ENCODE data around the gene SSBP4. TPM values are rescaled to one million over a fixed set of nuclear protein-coding genes. Genes with fewer than 3 reads are reported as not detected.

The SSBP4 gene
- total RNA-seq, 4 donors from 2014 or later, result 28.8 to 42.0 (median 36.0) TPM

DNA sequence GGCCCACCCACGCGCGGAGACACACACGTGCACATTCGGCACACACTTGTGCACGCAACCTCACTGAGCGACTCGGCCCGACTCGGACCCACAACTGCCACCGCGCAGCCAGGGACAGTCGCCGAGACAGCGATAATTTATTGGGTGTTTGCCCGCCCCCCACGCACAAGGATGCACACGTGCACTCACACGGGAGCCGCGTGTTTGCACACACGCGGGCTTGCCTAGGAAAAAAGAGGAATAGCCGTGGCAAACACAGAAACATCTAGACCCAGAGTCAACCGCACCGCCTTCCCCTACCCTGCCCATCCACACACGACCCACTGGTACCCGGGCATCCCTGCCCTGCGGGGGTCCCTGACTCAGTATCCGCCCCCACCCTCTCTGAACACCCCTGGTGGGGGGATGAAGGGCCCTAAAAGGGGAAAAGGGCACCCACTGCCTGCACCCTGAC is 1.1 kb upstream of the SSBP4 start:
- no peak for TF ChIP-seq CTCF (IDR thresholded peaks at IDR 0.05)
- TF ChIP-seq POLR2A (IDR thresholded peaks at IDR 0.05), result no peak
- 8 to 10% methylated on average over 26 to 28 of the region's 30 CpGs for whole genome bisulfite sequencing, 2 donors
- no peak overlapping the region for H3K4me3 ChIP-seq (ENCODE audit: low read depth, poor library complexity, severe bottlenecking)
- no peak for DNase-seq (ENCODE audit: low spot score in 2 of 2)
- intact Hi-C loops (cut with DNase I; ENCODE audit: low total_unique reads), result no loop called here

DNA sequence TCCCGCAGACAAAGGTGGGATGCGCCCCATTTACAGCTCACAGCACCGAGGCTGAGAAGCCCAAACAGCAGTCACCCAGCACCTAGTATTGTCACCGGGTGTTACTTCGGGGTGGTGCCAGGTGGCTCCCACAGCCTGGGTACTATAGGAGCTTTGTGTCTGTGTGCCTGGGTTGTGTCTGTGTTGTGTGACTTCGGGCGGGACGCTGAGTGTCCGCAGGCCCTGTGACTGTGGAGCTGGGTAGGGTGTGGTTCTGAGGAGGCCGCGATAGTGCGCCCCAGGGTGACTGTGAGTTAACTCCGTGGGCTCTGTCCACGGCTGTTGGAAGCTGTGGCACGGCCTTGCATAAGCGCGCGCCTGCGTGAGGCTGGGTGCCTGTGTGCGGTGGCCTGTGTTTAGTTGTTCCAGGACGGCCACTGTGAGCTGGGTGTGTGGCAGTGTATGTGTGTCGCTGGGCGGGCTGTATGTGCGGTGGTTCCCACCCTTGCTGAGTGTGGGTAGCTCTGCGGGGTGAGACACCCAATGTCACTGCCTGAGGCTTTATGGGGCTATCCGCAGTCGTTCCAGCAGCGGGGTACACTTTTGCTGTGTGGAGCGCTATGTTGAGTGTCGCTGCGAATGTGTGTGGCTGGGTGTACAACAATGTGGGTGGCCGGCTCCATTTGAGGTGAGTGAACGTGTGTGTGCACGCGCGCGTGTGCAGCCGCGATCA is 559 bp upstream of the SSBP4 start:
- intact Hi-C loops (cut with DNase I; ENCODE audit: low total_unique reads), result no loop called here
- TF ChIP-seq CTCF (IDR thresholded peaks at IDR 0.05) (no peak), POLR2A (IDR thresholded peaks at IDR 0.05) (no peak)
- WGBS, 2 donors, result 6 to 9% methylated on average over 21 to 36 of the region's 39 CpGs
- H3K4me3 ChIP-seq (ENCODE audit: low read depth, poor library complexity, severe bottlenecking), result no peak overlapping the region
- peak in 1 of 2 donors; percentile 93 for DNase-seq (ENCODE audit: low spot score in 2 of 2)

- DNase-seq (ENCODE audit: low spot score in 2 of 2), result no peak
- TF ChIP-seq POLR2A (IDR thresholded peaks at IDR 0.05) (no peak), CTCF (IDR thresholded peaks at IDR 0.05) (no peak)
- 2% methylated on average over 45 to 74 of the region's 97 CpGs for WGBS, 2 donors
- H3K4me3 ChIP-seq (ENCODE audit: low read depth, poor library complexity, severe bottlenecking), result peak overlapping the region; percentile 64
- intact Hi-C loops (cut with DNase I; ENCODE audit: low total_unique reads), result no loop called here
Measured at GRCh38 chr19:18419699-18420460, 682 bp downstream of the SSBP4 start.

- intact Hi-C loops (cut with DNase I; ENCODE audit: low total_unique reads), result no loop called here
- no peak for DNase-seq (ENCODE audit: low spot score in 2 of 2)
- TF ChIP-seq CTCF (IDR thresholded peaks at IDR 0.05) (no peak), POLR2A (IDR thresholded peaks at IDR 0.05) (no peak)
- 29 to 43% methylated on average over 2 of the region's 2 CpGs for WGBS, 2 donors
- H3K4me3 ChIP-seq (ENCODE audit: low read depth, poor library complexity, severe bottlenecking), result no peak overlapping the region
Measured at GRCh38 chr19:18420930-18421329, 1.7 kb downstream of the SSBP4 start.

DNA sequence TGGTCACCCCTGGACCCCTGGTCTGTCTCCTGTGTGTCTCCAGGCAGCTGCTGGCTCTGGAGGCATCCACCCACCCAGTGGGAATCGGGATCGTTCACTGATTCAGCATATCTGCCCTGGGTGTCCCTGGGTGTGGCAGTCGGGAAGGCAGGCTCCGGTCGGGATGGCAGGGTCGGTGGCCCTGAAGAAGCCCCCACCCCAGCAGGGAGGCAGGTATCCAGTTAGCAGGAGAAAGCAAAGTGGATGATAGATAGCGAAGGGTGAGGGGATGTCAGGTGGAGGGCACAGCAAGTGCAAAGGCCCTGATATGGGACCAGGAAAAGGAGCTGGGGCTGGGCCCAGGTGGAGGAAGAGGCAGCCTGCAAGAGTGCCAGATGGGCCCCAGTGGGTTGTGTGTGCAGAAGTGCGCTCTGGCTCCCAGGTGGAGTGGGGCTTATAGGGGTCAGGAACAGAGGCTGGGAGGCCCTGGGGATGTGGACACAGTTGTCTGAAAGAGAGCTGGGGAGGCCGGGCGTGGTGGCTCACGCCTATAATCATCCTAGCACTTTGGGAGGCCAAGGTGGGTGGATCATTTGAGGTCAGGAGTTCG is 2.3 kb downstream of the SSBP4 start:
- 56 to 60% methylated on average over 12 of the region's 12 CpGs for WGBS, 2 donors
- intact Hi-C loops (cut with DNase I; ENCODE audit: low total_unique reads), result no loop called here
- TF ChIP-seq CTCF (IDR thresholded peaks at IDR 0.05) (no peak), POLR2A (IDR thresholded peaks at IDR 0.05) (no peak)
- DNase-seq (ENCODE audit: low spot score in 2 of 2), result no peak
- H3K4me3 ChIP-seq (ENCODE audit: low read depth, poor library complexity, severe bottlenecking), result no peak overlapping the region

Measured in lower leg skin (tissue), 4 donors.